ENCODE results near the gene HES3.

DNA sequence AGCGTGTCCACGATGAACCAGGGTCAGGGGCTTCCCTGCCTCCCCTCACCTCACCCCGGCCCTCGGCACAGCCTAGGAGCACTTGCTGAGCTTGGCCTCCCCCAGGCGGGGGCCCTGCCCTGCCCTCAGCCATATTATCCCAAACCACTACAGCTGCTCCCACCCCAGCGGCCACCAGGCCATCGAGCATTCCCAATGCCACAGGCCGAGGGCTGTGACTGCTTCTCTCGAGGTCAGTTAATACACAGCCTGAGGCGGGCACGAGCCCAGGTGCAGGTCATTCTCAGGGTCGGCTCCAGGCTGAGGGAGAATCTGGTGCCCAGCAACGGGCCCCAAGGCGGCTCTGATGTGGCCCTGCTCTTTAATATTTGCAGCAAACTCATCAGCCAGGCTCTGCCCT lies 25.3 kb downstream of the HES3 start:
- TF ChIP-seq, protein P1, sequence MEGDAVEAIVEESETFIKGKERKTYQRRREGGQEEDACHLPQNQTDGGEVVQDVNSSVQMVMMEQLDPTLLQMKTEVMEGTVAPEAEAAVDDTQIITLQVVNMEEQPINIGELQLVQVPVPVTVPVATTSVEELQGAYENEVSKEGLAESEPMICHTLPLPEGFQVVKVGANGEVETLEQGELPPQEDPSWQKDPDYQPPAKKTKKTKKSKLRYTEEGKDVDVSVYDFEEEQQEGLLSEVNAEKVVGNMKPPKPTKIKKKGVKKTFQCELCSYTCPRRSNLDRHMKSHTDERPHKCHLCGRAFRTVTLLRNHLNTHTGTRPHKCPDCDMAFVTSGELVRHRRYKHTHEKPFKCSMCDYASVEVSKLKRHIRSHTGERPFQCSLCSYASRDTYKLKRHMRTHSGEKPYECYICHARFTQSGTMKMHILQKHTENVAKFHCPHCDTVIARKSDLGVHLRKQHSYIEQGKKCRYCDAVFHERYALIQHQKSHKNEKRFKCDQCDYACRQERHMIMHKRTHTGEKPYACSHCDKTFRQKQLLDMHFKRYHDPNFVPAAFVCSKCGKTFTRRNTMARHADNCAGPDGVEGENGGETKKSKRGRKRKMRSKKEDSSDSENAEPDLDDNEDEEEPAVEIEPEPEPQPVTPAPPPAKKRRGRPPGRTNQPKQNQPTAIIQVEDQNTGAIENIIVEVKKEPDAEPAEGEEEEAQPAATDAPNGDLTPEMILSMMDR (IDR thresholded peaks at IDR 0.05 in 4 of 5, conservative IDR thresholded peaks at IDR 0.05 in 1 of 5): no peak
- no peak for TF ChIP-seq POLR2A (IDR thresholded peaks at IDR 0.05)
